Activated T-cell treated with anti-CD3 and anti-CD28 coated beads for 4 hours (primary cell): Measurements from ENCODE around the gene CTBP2.

ENCODE experiments used
- DNase-seq: peaks from one replicate; pipeline ENCODE4 v3.0.0-alpha.2; 2020

CTBP2 gene

GRCh38 chr10:124955868-124956267 lies 204.5 kb downstream of the CTBP2 start:
- no peak for DNase-seq

GRCh38 chr10:124955243-124955642 lies 205.1 kb downstream of the CTBP2 start:
- DNase-seq: no peak

GRCh38 chr10:124953421-124953820 lies 206.9 kb downstream of the CTBP2 start:
- DNase-seq: no peak

- DNase-seq: no peak
Measured at GRCh38 chr10:124952123-124952522, 208.2 kb downstream of the CTBP2 start.

GRCh38 chr10:124949543-124949942 lies 210.8 kb downstream of the CTBP2 start:
- DNase-seq: no peak

- no peak for DNase-seq
Measured at GRCh38 chr10:124946945-124947344, 213.4 kb downstream of the CTBP2 start.

- DNase-seq: no peak
Measured at GRCh38 chr10:124944982-124945381, 215.4 kb downstream of the CTBP2 start.

- no peak for DNase-seq
Measured at GRCh38 chr10:124943301-124944092, 216.9 kb downstream of the CTBP2 start.

- DNase-seq: no peak
Measured at GRCh38 chr10:124942317-124943169, 217.8 kb downstream of the CTBP2 start.

- DNase-seq: no peak
Measured at GRCh38 chr10:124941823-124942222, 218.5 kb downstream of the CTBP2 start, which contains the start of gene ZRANB1. Gene ZRANB1 (plus strand): TSS chr10:124942123. CDS start chr10:124942494, 371 bp downstream.

- DNase-seq: no peak
Measured at GRCh38 chr10:124939290-124939689, 221.1 kb downstream of the CTBP2 start.

- DNase-seq: no peak
Measured at GRCh38 chr10:124936813-124937212, 223.6 kb downstream of the CTBP2 start.

GRCh38 chr10:124935946-124936345 lies 224.4 kb downstream of the CTBP2 start:
- no peak for DNase-seq
